HG03432 (cell line): Measurements from ENCODE around the gene EMID1.

Experiments
- ATAC-seq: cut with Tn5 transposase; IDR thresholded peaks from one replicate; pipeline ENCODE4 v1.9.1; 2021; ENCODE audit warnings: mild to moderate bottlenecking, moderate library complexity; ENCODE audit not compliant: unreplicated experiment

The EMID1 gene

GRCh38 chr22:29194184-29194583 lies 11.5 kb upstream of the EMID1 start:
- no peak for ATAC-seq

GRCh38 chr22:29195118-29195963 lies 10.4 kb upstream of the EMID1 start:
- no peak for ATAC-seq

- no peak for ATAC-seq
These were observed 9.6 kb upstream of the EMID1 start for GRCh38 chr22:29195964-29196666.

DNA sequence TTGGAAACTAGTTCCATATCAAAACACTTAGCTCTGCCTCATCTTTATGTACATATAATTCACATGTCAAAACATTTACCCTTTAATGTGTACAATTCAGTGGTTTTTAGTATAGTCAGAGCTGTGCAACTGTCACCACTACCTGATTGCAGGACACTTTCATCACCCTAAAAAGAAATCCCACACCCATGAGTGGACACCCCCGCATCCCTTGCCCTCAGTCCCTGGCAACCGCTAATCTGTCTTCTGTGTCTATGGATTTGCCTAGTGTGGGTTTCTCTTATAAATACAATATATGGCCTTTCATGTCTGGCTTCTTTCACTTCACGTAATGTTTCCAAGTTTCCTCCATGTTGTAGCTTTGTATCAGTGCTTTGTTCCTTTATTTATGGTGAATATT lies 8.6 kb upstream of the EMID1 start:
- no peak for ATAC-seq

DNA sequence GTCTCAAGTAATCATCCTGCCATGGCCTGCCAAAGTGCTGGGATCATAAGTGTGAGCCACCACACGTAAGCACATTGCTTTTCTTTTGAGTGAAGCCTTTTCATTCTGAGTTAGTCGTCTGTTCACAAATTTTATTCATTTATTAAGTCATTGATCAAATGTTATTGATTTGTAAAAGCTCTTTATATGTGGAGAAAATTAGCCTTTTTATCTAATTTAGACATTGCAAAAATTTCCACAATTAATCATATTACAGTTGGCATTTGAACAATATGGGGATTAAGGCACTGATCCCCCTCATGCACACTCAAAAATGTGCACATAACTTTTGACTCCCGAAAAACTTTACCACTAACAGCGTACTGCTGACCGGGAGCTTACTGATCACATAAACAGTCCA lies 7.5 kb upstream of the EMID1 start:
- ATAC-seq, result no peak

- ATAC-seq, result no peak
These were observed 5.8 kb upstream of the EMID1 start for GRCh38 chr22:29199702-29200400.

DNA sequence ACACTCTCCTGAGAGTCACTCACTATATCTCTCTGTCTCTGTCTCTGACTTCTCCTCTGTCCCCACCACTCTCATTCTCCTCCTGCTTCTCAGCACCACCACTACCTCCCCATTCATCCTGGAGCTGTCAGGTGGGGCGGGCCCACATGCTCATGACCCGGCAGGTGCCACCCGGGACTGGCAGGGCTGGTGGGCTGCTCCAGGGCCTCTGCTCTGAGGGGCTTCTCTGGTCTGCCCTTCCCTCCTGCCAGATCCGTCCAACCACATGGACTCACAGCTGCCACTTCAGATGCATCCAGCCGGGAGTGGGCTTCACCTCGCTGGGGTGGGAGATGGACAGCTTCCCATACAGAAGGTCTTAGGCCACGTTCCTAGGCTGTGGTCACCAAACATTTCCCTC lies 4.8 kb upstream of the EMID1 start:
- no peak for ATAC-seq

DNA sequence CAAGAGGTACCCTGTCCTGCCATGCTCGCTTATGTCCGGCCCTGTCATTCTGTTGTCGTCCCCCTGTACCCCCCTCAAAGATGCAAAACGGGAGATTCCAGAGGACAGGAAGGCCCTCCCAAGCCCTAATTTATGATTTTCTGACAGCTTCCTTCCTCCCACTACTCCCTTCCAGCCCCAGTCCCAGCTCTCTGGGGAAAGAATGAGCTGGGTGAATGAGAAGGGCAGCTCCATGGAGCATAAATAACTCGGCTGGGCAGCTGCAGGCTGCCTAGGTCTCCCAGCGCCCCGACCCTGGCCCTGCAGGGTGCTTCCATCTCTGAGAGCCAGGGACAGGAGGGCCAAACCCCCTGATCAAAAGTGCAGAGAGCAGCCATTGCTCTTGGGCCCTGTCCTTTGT lies 3.9 kb upstream of the EMID1 start:
- no peak for ATAC-seq

DNA sequence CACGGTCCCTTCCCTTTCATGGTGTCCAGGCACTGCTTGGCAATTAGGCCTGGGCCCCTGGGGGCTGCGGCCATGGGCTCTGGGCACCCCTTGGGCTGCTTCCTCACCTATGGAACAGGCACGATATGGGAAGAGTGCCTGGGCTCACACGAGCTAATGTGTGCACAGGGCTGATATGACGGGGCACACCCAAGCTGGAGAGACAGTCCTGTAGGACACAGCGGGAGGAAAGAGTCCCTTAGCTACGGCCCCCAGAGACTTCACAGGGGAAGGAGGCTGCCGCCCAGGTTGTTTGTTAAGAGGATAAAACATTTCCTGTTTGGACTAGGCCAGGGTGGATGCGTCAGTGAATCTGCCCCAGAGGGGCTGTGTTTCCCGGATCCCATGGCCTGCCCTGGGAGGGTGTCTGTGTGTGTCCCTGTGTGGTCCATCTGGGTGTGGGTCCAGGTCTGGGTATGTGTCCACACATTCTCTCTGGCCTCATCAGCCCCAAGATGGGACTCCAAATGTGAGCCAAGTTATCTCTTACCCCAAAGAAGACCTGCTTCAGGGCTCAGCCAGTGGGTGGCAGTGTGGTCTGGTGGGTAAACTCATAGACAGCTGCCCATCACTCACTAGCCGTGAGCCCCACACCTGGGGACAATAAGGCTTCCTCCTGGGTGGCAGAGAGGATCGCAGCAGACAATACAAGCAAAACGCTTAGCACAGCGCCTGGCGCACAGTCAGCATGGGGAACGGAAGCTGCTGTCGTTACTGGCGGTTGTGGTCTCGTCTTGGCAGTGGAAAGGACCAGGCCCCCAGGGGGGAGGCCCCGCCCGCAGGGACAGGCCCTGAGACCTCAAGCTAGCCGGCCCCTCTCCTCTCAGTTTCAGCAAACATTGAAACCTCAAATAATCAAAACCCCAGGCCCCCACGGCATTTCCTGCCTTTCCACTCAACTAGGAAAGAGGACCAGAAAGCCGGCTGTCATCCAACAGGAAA lies 3.2 kb upstream of the EMID1 start:
- peak; percentile 79 for ATAC-seq

GRCh38 chr22:29203488-29204454 lies 1.9 kb upstream of the EMID1 start:
- no peak for ATAC-seq

DNA sequence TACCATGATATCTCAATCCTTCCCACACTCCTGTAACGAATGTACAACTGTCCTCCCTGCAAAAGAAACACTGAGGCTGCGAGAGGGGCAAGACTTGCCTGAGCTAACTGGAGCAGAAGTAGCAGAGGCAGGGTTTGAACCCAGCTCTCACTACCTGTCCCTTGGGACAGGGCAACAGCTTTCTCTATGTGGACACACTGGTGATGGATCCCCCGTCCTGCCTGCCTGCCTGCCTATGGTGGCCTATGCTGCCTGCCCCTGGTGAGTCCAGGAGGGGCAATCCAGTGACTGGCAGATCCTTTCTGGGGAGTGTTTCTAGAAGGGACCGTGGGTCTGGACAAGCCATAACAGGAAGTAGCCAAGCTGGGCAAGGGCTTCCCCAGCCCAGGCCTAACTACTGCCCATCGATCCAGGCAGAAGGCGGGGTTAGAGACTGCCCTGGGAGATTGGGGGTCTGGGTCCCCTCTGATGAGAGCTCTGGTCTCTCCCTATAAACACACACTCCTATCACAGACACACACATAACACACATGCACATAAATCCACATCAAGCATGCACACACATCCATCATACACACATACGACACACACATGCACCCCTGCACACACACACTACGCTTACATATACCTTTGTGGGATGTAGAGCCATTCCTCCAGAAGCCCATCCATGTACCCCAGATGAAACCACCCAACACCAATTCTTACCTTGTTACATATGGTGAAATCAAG lies 1.1 kb upstream of the EMID1 start:
- no peak for ATAC-seq

DNA sequence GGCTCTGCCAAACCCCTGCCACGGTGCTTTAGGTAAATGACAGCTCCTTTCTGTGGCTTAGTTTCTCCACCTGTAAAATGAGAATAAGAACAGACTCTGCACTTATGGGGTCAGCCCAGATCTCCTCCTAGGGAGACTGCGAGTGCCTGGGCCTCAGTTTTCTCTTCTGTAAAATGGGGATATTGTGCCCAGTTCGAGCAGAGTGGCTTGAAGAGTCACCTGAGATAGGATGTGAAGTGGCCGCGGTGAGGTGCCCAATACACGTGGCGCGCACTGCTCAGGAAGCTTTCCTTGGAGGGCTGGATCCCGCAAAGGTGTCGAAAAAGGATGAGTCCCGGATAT lies 473 bp upstream of the EMID1 start:
- ATAC-seq, result no peak

- ATAC-seq, result no peak
These were observed 911 bp downstream of the EMID1 start for GRCh38 chr22:29206372-29207242.

DNA sequence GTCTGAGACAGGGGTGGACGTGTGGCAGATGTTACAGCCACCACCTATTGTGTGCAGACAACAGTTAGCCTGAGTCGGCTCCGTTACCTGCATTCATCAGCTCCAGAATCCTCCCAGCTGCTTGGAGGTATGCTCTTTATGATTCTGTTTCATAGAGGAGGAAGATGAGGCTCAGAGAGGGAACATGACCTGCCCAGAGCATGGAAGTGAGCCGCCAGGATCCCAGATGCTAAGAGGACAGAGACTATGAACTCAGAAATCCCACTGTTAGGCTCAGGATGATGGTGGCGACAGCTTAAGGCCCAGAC lies 1.5 kb downstream of the EMID1 start:
- ATAC-seq, result no peak

DNA sequence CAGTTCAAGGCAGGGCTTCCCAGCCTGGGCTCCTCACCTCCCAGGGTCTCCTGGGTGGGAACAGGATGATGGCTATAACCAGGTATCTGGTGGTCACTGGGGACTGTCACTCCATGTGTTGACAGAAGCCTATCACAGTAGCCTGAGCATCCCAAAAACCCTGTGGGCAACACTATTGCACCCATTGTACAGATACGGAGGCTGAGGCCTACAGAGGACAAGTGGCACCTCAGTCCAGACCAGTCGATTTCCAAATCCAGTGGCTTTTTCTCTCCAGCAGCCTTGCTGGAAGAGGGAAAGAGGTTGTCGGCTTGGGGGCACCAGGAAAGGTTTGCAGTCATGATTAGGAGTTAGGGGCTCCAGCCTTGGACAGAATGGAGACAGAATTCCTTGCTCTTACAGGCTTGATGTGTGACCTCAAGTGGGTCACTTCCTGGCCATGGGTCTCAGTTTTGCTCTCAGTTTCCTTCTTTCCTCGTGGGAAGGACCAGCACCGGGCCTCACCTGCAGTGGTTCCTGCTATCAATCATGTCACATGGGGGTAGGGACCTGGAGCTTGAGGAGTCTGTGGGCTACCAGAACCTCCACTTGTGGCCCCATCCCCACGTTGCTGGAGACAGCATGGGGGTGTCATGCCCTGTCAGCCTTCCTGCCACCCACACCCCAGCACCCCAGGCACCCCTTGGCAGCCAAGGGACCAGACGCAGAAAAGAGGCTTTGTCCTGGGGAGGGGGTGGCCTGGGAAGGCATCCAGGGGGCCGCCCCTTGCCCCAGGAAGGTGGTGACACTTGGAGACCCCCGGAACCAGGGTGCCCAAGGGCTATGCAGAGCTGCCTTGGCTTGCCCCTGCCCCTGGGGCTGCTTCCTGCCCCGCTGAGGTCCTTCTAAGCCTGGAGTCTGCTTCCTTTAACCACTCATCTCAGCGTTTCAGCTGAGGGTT lies 2.1 kb downstream of the EMID1 start:
- no peak for ATAC-seq

DNA sequence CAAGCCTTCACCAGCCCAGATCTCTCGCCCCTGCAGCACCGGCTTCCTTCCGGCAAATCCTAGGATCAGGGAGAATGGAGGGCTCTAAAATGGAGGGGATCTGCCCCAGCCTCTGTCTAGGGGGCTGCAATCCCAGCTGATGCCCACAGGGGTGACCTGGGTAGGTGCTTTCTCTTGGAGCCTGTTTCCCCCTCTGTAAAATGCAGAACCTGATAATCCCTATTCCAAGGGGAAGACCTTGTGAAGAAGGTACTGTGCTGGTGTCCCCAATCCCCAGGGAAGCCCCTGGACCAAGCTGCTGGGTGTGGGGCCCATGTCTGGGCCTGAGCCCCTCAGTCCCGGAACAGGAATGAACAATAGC lies 2.8 kb downstream of the EMID1 start:
- ATAC-seq, result no peak
